HG02852 (cell line): Measurements from ENCODE around the gene INF2.
"Not testable (repeated sequence)": the region's sequence is repeated elsewhere in the genome, so short reads cannot be mapped to it uniquely, and the experiment has no call there.

Source experiments
- ATAC-seq: cut with Tn5 transposase; IDR thresholded peaks from one replicate; pipeline ENCODE4 v1.9.1; 2021; ENCODE audit warnings: mild to moderate bottlenecking, moderate library complexity; ENCODE audit not compliant: unreplicated experiment

Gene INF2

DNA sequence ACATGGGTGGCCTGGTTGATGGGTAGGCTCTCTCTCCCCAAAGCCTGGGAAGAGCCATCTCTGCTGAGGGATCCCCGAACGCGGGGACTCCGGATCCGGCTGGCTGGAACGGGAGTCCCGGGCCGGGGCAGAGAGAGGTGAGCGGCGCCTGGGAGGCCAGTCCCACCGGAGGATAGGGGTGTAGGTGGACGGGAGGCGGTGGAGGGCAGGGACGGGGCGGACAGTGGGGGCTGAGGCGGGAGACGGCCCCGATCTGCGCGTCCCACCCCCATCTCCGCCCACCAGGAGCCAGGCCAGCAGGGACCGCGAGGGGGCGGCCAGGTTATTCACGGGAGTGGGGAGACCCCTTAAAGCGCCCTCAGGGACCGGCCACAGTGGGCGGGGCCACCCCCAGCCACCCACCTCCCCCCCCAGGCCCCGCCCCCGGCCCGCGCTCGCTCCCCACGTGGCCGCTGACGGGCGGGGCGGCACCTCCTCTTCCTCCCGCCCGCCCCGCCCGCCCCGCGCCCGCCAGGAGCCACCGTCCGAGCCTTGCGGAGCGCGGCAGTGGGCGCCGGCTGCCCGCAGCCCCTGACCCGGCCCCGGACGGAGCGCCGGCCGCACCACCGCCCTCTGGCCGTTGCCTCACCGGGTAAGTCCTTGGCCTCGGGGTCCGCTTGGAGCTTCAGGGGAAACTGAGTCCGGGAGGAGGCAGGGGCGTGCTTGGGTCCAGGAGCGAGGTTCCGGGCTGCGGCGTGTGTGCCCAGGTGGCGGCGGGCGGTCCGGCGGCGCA lies at the start of gene INF2:
Gene INF2 (plus strand): TSS at position 510 of the 772 bp plus-strand sequence. CDS start 11,748 bp downstream, outside the sequence.
- peak; percentile 50 for ATAC-seq

DNA sequence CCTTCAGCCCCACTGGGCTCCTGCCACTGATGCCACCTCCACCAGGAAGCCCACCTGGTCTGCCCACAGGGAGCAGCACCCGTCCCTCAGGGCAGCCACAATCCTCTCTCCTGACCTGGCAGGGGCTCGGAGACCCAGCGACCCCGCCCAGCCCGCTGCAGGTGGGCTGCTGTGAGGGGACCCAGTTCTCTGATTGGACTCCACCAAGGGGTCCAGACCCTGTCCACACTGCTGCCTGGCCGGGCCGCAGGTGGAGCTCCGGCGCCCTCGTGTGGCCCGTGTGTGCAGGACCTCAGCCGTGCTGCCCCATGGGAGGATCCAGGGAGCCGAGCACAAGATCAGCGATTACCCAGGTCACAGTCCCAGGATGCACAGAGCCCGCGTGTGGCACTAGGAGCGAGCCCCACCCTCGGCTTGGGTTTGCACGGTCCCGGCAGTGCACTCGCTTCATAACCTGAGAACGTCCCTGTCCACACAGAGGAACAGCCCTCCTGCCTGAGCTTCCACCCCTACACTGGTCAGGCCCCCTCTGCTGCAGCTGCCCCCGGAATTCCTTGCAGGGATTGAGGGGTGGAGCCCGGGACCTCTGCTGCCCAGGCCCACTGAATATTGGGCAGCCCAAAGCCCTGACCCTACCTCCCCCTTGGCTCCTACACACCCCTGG lies 49.4 kb upstream of the INF2 start:
- ATAC-seq = no peak

DNA sequence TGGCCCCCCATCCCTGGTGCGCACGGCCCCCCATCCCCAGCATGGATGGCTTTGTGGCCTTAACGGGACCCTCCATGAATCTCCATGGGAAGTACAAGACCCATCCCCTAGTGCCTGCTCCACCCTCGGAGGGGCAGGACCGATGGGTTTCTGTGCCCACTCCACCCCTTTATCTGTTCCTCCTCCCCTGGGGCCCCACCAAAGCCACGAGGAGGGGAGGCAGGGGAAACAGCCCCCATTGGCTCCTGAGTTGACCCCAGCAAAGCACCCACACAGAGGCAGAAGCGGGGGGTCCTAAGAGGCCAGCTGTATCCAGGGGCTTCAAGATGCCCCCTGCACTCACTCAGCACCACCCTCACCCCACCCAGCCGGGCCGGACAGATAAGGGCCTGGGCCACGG lies 48.7 kb upstream of the INF2 start:
- no peak for ATAC-seq

DNA sequence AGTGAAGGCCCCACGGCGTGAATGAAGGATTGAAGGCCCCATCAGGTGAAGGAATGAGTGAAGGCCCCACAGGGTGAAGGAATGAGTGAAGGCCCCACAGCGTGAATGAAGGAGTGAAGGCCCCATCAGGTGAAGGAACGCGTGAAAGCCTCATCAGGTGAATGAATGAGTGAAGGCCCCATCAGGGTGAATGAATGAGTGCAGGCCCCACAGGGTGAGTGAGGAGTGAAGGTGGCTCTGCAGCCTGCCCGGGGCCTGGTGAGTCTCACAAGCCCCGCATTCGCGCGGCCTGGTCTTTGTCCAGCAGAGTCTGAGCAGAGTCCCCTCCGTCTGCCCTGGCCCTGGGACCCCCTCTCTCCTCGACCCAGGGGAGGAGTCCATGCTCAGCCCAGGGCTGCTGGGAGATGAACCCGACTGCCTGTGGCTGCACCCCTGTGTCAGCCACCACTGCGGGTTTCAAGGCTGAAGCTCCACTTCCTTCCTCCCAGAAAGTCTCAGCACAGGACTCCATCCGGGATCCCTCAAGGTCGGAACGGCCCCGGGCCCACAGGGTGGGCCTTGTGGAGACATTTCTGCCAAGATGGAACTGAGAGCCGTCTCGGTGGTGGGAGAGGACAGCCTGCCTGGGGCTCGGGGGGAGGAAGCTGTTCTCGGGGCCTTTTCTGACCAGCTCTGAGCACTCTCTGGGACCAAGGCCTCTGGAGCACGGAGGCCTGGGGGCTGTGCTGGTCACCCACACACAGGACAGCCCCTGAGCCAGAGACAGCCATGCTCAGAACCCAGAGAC lies 47.5 kb upstream of the INF2 start:
- ATAC-seq = no peak

DNA sequence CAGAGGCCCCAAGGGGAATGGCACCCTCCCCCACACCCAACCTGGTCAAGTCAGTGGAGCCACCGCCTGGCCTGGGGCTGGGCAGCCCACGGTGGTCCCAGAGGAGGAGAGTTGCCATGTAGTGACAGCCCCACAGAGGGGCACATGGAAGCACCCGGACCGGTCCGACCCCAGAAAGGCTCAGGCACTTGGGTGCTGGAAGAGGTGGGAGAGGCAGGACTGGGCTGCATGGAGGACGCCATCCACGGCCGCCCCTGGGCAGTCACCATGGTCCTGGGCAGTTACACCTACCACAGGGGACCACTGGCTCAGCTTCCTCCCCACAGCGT lies 46.9 kb upstream of the INF2 start:
- no peak for ATAC-seq

DNA sequence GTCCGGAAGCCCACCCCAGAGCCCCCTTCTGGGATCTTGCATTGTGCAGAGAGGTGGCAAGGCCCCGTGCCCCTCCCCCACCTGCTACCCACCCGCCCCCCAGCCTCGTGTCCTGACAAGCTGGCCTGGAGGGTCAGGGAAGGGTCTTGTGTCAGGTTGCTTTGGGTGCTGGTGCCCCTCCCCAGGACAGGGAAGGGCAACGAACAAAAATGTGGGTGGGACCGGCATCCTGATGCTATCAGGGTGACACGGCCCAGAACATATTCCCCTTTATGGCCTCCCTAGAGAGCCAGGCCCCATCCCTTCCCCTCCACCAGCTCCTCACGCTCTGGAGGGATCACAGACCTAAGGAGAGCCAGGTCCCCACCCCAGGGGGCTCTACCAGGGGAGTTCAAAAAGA lies 46.1 kb upstream of the INF2 start:
- no peak for ATAC-seq

DNA sequence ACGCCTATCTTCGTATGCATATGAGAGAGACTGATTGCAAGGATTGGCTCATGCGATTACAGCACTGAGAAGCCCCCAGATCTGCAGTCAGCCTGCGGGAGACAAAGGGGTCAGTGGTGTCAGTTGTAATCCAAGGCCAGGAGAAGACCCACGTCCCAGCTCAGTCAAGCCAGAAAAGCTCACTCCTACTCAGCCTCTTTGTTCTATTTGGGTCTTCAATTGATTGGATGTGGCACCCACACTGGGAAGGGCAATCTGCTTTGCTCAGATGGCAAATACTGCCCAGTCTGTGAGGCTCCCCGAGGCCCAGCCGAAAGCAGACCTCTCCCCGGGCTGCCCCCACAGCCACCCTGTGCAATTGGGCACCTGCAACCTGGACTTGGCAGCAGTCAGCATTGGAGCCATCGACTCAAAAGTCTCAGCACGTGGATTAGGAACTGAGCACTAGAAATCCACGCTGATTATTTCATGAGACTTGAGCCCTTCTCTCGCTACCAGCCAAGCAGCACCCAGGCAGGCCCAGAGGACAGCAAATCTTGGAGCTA lies 45.3 kb upstream of the INF2 start:
- no peak for ATAC-seq

DNA sequence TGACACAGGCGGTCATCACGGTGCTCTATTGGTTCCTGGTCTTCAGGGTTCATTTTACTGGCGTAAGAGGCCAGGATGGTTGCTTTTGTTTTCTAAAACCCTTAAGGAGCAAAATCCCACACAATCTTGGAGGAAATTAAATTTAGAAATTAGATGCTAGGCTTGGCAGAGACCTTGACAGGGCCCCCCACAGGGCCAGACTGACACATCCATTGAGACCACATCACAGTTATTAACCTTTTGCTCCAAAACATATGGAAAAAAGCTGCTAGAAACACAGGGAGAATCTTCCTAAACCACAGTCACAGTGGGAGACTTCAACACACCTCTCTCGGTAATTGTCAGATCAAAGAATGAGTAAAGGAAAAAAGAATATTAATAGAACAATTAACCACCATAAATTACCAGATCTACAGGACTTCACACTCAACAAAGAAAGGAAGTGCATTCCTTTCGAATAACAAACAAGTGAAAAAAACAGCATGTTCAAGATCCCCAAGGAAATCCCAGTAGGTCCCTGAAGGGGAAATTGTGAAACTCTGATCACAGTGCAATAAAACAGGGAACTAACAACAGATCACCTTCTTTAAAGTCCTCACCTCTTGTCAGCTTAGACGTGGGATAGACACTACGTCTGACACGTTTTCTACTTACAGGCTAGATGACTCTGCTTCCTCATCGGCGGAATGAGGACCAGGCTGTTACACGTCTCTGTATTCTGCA lies 44.6 kb upstream of the INF2 start:
- no peak for ATAC-seq

DNA sequence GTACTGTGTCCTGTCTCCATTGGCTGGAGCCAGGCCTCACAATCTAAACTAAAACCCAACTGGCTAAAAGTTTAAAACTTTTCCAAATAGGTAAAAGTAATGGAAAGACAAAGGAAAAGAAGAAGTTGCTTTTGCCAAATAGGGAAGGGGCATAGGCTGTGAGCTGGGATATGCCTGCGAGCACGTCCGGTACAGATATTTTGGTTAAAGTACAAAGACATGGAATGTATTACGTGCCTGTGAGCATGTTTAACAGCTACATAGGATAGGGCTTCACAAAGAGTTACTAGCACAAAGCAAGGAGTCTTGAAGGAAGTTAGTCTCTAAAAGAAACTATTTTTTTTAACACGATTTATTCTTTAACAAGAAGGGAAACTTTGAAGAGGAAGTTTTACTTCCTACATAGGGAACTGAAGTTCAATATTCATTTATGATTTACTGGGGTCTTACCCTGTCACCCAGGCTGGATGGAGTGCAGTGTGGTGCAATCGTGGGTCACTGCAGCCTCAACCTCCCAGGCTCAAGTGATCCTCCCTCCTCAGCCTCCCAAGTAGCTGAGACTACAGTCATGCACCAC lies 41.9 kb upstream of the INF2 start:
- ATAC-seq = no peak

DNA sequence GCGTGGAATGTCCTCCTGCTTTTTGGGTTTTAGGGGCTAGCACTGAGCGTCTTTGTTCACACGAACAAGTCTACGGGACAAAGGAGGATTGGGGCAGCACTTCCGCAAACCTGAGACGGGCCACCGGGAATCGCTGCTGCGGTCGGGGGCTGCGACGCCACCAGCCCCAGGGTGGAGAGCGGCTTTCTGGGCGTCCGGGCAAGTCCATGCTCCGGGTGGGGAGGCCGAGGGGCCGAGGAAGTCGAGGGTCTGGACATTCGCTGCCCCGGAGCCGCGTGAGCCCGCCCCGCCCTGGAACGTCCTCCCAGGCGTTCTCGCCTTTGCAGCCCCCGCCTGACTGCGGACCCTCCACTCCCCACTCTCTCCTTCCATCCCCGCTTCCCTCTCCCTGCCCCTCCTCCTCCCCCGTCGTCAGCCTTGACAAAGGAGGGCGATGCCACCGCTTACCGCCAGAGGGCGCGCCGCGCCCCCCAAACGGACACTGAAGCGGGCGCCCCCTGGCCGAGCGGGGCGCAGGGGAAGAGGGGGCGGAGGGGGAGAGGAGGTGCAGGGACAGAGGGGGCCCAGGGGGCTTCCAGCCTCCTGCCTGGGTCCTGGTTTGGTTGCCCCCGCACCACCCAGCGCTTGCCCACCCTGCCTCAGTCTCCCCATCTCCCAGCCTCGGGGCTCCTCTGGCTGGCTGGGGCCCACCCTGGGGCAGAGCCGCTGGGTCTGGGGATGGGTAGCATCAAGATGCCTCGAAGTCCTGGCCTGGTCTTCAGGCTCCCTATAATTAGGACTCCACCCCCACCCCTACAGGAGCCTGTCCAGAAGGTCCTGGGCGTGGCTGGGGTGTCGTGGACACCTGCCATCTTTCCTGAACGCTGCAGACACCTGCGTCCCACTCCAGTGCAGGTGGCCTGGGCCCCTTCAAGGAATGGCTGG lies 39.1 kb upstream of the INF2 start:
- ATAC-seq = no peak

DNA sequence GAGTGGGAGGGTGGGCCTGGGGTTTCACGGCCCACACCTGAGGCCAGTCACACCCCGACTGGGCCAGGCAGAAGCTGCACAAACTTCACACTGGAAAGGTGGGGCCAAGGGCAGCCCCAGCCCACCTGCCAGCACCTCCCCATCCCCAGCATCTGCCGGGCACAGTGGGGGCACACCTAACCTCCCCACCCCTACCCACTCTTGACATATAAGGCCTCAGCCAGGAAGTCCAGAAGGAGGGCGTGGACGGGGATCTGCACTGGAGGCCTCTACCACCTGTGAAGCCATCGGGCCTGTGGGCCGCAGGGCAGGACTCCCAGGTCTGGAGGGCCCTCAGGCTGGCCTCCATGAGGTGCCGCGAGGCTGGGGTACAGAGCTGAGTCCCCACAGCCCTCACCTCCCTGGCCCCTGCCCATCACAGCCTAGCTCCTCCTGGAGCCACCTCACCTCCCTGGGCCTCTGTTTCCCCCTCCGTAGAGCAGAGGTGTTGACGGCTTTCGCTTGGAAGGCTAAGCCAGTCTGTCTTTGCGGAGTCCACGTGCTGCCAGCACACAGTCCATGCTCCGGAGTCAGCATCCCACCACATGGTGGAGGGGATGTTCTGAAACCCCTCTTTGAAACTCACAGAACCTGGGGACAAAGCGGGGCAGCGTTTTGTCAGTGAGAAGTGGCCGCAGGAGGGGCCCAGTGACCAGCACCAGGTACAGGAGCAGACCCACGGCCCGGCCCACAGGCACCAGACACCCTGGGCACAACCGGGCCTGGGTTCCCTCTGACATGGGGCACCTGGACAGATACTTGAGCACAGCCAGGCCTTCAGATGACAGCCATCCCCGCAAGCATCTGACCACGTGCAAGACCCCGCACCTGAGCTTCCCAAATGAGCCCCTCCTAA lies 38.2 kb upstream of the INF2 start:
- no peak for ATAC-seq

DNA sequence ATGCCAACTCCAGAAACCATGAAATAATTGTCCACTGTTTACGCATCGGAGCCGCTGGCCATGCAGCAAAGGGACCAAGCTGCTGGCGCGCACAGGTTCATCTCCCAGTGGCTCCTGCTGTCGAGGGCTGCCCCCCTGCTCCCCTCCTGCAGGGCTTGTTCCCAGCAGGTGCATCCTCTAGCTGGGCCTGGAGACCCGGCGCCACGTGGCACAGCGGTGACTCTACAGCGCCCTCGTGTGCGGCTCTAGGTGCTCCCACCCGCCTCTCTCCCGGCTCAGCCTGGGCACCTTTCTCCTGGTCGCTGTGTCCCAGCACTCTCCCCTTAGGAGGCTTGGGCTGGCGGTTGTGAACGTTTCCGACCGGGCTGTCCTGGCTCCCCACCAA lies 37.5 kb upstream of the INF2 start:
- no peak for ATAC-seq

DNA sequence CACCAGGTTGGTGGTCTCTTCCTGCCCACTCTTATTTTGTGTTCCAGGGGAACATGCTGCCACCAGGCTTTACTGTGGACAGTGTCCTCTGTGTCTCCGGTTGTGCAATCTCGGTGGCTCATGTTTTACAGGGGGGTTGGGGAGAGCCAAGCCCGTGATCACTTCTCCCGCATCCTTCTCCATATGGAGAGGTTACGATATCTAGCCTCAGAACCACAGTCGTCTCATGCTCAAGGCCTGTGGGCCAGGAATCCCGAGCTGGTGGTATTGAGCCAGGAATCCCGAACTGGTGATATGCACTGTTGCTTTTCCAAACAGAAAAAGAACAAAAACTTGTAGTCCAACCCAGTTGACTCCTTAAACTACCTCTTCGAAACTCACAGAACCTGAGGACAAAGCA lies 37.0 kb upstream of the INF2 start:
- no peak for ATAC-seq

DNA sequence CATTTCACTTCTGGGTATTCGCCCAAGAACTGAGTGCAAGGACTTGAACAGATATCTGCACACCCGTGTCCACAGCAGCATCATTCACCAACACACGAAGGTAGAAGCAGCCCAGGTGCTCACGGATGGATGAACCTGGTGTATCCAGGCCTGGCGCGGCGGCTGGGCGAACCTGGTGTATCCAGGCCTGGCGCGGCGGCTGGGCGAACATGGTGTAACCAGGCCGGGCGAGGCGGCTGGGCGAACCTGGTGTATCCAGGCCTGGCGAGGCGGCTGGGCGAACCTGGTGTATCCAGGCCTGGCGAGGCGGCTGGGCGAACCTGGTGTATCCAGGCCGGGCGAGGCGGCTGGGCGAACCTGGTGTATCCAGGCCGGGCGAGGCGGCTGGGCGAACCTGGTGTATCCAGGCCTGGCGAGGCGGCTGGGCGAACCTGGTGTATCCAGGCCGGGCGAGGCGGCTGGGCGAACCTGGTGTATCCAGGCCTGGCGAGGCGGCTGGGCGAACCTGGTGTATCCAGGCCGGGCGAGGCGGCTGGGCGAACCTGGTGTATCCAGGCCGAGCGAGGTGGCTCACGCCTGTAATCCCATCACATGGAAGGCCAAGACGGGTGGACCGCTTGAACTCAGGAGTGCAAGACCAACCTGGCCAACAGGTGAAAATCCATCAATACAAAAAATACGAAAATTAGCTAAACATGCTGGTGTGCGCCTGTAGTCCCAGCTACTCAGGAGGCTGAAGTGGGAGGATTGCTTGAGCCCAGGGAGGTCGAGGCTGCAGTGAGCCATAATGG lies 36.1 kb upstream of the INF2 start:
- ATAC-seq = not testable (repeated sequence)

DNA sequence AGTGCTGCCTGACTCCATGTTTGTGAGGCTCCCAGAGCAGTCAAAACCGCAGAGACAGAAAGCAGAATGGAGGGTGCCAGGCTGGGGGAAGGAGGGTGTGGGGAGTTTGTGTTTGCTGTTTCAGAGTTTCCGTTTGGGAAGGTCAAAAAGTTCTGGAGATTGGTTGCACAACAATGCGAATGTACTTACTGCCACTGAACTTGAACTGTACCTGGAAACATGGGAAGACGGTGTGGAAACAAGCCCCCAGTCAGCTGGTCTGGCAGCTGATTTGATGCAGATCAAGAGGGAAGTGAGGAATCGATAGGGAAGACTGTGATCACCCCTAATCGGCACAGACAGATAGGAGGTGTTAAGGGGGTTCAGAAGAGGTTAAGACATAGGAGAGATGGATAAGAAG lies 35.3 kb upstream of the INF2 start:
- no peak for ATAC-seq

DNA sequence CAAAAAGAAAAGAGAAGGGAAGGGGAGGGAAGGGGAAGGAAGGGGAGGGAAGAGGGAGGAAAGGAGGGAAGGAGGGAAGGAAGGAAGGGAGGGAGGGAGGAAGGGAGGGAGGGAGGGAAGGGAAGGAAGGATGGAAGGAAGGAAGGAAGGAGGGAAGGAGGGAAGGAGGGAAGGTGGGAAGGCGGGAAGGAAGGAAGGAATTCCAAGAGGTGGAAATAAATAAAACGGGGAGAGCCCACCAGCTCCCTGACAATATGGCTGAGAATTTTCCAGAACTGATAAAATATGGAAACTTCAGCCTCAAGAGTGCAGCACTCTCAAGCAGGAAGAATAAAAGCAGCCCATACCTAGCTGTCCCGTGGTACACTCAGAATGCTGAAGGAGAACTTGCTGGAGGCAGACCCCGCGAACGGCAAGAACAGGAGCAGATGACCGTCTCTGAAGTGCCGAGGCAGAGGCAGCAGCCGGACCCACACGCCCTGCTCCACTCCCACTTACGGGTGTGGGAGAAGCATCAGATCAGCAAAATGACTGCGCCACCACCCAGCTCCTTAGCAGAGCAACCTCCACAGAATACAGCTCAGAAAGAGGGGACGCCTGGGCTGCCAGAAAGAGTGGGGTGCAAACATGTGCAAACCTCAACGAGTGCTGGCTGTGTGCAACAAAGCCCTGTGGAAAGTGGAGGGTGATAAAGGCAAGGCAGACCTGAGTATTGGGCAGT lies 34.1 kb upstream of the INF2 start:
- ATAC-seq = no peak

DNA sequence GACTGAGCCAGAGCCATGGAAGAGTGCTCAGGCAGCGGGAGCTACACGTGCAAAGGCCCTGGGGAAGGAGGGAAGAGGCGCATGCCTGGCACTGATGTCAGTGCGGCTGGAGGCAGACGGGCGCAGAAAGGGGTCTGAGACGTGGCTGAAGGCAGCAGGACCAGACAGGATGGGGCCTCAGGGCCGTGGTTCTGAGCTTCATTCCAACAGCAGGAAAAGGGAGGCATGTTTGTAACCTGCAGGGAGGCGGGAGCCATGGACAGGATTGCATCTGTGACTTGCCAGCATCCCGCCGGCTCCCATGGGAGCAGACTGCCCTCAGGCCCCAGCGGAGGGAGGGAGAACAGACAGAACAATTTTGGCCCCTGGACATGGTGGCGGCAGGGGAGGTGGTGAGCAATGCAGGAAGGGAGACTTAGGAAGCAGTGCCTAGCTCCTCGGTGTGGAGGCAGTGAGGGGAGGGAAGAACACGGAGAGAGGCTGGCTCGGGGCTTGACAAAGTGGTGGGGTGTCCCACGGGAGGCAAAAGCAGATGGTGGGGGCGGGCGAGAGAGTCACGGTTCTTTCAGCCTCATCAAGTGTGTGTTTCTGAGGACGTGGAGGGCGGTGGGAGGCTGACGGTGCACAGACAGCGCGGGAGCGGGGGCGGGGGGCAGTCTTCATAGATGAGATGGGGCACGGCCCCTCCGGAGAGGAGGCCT lies 33.3 kb upstream of the INF2 start:
- ATAC-seq = no peak
